WTC11 (cell line): ENCODE data around the gene SETDB1. TPM values are rescaled to one million over a fixed set of nuclear protein-coding genes. Genes with fewer than 3 reads are reported as not detected.

Experiments used
- ATAC-seq: fragments of 200-7000 bp; cut with Tn5 transposase; 2 replicates; pipeline ENCODE4 v1.10.0; 2021; ENCODE audit warnings: mild to moderate bottlenecking, moderate library complexity
- CTCF ChIA-PET: fragments of 300-600 bp; sonication (Branson Sonifier 250); formaldehyde crosslinking; loops from one replicate; lab custom pipeline; 2021; ENCODE audit warnings: antibody characterized with exemption; lab: Charles Lee
- POLR2A ChIA-PET: fragments of 350-600 bp; sonication (Branson Sonifier 250); formaldehyde crosslinking; loops from one replicate; lab custom pipeline; 2021; ENCODE audit warnings: antibody characterized with exemption; lab: Charles Lee
- DNase-seq: peaks from one replicate; pipeline ENCODE4 v3.0.0; 2021; ENCODE audit warnings: low spot score
- H3K27ac Mint-ChIP-seq: 2 replicates; pipeline ENCODE4 v1.8.0; 2021; ENCODE audit warnings: mixed read lengths
- H3K27me3 Mint-ChIP-seq: 2 replicates; pipeline ENCODE4 v1.8.0; 2021; ENCODE audit warnings: low read depth, mild to moderate bottlenecking, moderate library complexity, mixed read lengths
- H3K36me3 Mint-ChIP-seq: 2 replicates; pipeline ENCODE4 v1.8.0; 2021; ENCODE audit warnings: mixed read lengths
- H3K4me1 Mint-ChIP-seq: 2 replicates; pipeline ENCODE4 v1.8.0; 2022; ENCODE audit warnings: mixed read lengths
- H3K4me3 Mint-ChIP-seq: 2 replicates; pipeline ENCODE4 v1.8.0; 2021; ENCODE audit warnings: mild to moderate bottlenecking, moderate library complexity, mixed read lengths
- H3K9me3 Mint-ChIP-seq: 2 replicates; pipeline ENCODE4 v1.8.0; 2021; ENCODE audit warnings: mixed read lengths
- ATF1 ChIP-seq: sonication (generic); formaldehyde crosslinking; IDR thresholded peaks from 2 replicates; pipeline ENCODE4 v1.8.1; 2023; ENCODE audit warnings: mild to moderate bottlenecking, moderate library complexity, missing genetic modification reagents
- ELF4 ChIP-seq: sonication (generic); formaldehyde crosslinking; IDR thresholded peaks from 2 replicates; pipeline ENCODE4 v1.8.1; 2022; ENCODE audit warnings: low read depth, mild to moderate bottlenecking, moderate library complexity, missing genetic modification reagents
- FOXK1 ChIP-seq: sonication (generic); formaldehyde crosslinking; IDR thresholded peaks from 2 replicates; pipeline ENCODE4 v1.8.0; 2022; ENCODE audit warnings: mild to moderate bottlenecking, moderate library complexity, missing genetic modification reagents
- JUN ChIP-seq: sonication (generic); formaldehyde crosslinking; IDR thresholded peaks from 2 replicates; pipeline ENCODE4 v1.8.0; 2023; ENCODE audit warnings: mild to moderate bottlenecking, missing genetic modification reagents
- NFATC4 ChIP-seq: fragments of 250-450 bp; sonication (Bioruptor Pico); IDR thresholded peaks from 2 replicates; pipeline ENCODE4 v1.9.0; 2021; ENCODE audit warnings: mild to moderate bottlenecking
- NR1H2 ChIP-seq: sonication (generic); formaldehyde crosslinking; IDR thresholded peaks from 2 replicates; pipeline ENCODE4 v1.9.0; 2021; ENCODE audit warnings: mild to moderate bottlenecking, moderate library complexity, missing genetic modification reagents
- NR2C2 ChIP-seq: sonication (generic); formaldehyde crosslinking; IDR thresholded peaks from 2 replicates; pipeline ENCODE4 v1.8.0; 2022; ENCODE audit warnings: mild to moderate bottlenecking, missing genetic modification reagents
- NR3C1 ChIP-seq: sonication (generic); formaldehyde crosslinking; conservative IDR thresholded peaks from 2 replicates; pipeline ENCODE4 v1.8.1; 2023; ENCODE audit warnings: low read depth, mild to moderate bottlenecking, missing genetic modification reagents
- RELA ChIP-seq: sonication (generic); formaldehyde crosslinking; IDR thresholded peaks from 2 replicates; pipeline ENCODE4 v1.8.1; 2022; ENCODE audit warnings: missing genetic modification reagents, mild to moderate bottlenecking, borderline replicate concordance
- SP1 ChIP-seq: sonication (generic); formaldehyde crosslinking; conservative IDR thresholded peaks from 2 replicates; pipeline ENCODE4 v1.8.1; 2022; ENCODE audit warnings: missing genetic modification reagents
- ZNF138 ChIP-seq: sonication (generic); formaldehyde crosslinking; conservative IDR thresholded peaks from 2 replicates; pipeline ENCODE4 v1.8.1; 2022; ENCODE audit warnings: mild to moderate bottlenecking, moderate library complexity, missing genetic modification reagents
- ZNF219 ChIP-seq: sonication (generic); formaldehyde crosslinking; IDR thresholded peaks from 2 replicates; pipeline ENCODE4 v1.8.0; 2023; ENCODE audit warnings: missing genetic modification reagents, mild to moderate bottlenecking, borderline replicate concordance
- ZNF263 ChIP-seq: sonication (generic); formaldehyde crosslinking; IDR thresholded peaks from 2 replicates; pipeline ENCODE4 v1.8.1; 2022; ENCODE audit warnings: low read depth, mild to moderate bottlenecking, moderate library complexity, missing genetic modification reagents
- ZNF317 ChIP-seq: sonication (generic); formaldehyde crosslinking; IDR thresholded peaks from 2 replicates; pipeline ENCODE4 v1.8.1; 2023; ENCODE audit warnings: low read depth, mild to moderate bottlenecking, moderate library complexity, missing genetic modification reagents, borderline replicate concordance
- ZNF423 ChIP-seq: fragments of 250-450 bp; sonication (Bioruptor Pico); IDR thresholded peaks from 2 replicates; pipeline ENCODE4 v2.1.2; 2022; ENCODE audit warnings: mild to moderate bottlenecking, moderate library complexity
- total RNA-seq: library from RNA; stranded (reverse); gene quantifications from 3 replicates; pipeline ENCODE4 v1.2.3, GENCODE V29; 2021
- TF ChIP-seq, protein P1 (sequence below): sonication (generic); formaldehyde crosslinking; IDR thresholded peaks from 2 replicates; pipeline ENCODE4 v1.8.1; 2022; ENCODE audit warnings: low read depth, mild to moderate bottlenecking, moderate library complexity, missing genetic modification reagents, borderline replicate concordance
- TF ChIP-seq, protein P2 (sequence below): sonication (generic); formaldehyde crosslinking; IDR thresholded peaks from 2 replicates; pipeline ENCODE4 v1.8.1; 2023; ENCODE audit warnings: mild to moderate bottlenecking, missing genetic modification reagents
- TF ChIP-seq, protein P3 (sequence below): fragments of 250-450 bp; sonication (Bioruptor Pico); IDR thresholded peaks from 2 replicates; pipeline ENCODE4 v2.1.2; 2022; ENCODE audit warnings: mild to moderate bottlenecking, moderate library complexity
- TF ChIP-seq, protein P4 (sequence below): sonication (generic); formaldehyde crosslinking; IDR thresholded peaks from 2 replicates; pipeline ENCODE4 v1.8.0; 2023; ENCODE audit warnings: mild to moderate bottlenecking, missing genetic modification reagents
- TF ChIP-seq, protein P5 (sequence below): sonication (generic); formaldehyde crosslinking; IDR thresholded peaks from 2 replicates; pipeline ENCODE4 v1.8.0; 2023; ENCODE audit warnings: missing genetic modification reagents, mild to moderate bottlenecking, borderline replicate concordance
- TF ChIP-seq, protein P6 (sequence below): sonication (generic); formaldehyde crosslinking; IDR thresholded peaks from 2 replicates; pipeline ENCODE4 v1.8.1; 2022; ENCODE audit warnings: low read depth, missing genetic modification reagents, borderline replicate concordance

Gene SETDB1
- total RNA-seq, 1 experiment from 2014 or later: 53.1 TPM

DNA sequence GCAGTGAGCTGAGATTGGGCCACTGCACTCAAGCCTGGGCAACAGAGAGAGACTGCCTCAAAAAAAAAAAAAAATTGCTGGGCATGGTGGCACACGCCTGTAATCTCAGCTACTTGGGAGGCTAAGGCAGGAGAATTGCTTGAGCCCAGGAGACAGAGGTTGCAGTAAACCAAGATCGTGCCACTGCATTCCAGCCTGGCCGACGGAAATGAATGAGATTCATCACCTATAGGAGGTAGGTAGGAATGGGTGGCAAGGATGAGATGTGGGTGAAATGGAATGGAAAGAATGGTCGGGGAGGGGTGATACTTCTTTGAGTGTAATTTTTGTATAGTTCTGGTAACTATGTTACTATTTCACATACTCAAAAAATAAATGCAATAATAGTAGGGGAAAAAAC lies 23.8 kb upstream of the SETDB1 start:
- ATAC-seq: no peak
- POLR2A ChIA-PET: no interaction called here
- CTCF ChIA-PET: no interaction called here

DNA sequence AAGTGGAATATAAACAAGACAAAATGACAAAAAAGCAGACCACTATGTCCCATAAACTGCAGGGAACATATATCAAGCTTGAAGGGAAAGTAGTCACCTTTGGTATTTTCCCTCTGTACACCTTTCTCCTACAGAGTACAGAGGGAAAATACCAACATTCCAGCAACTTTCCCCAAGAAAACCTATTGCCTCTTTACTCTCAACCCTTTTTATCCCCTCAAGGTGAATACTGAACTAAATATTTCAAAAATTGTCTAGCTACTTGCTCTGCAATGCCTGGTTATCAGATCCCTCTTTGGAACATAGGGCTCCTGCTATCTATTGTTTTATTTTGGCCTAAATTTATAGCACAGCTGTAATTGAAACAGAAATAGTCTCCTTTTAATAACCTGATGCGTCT lies 23.4 kb upstream of the SETDB1 start:
- Mint-ChIP-seq H3K4me1 (no peaks in the 10 kb centered on the region), H3K27me3 (peaks cover 4% of the 10 kb centered on the region; the same call in 1 of the 2 replicates), H3K36me3 (no peaks in the 10 kb centered on the region; the same call in 1 of the 2 replicates), H3K4me3 (no peak overlapping the region), H3K27ac (no peak overlapping the region), H3K9me3 (peaks cover 16% of the 10 kb centered on the region)
- ChIA-PET CTCF (no interaction called here), POLR2A (no interaction called here)
- ATAC-seq (no peak), DNase-seq (no peak)
- TF ChIP-seq, protein P1, sequence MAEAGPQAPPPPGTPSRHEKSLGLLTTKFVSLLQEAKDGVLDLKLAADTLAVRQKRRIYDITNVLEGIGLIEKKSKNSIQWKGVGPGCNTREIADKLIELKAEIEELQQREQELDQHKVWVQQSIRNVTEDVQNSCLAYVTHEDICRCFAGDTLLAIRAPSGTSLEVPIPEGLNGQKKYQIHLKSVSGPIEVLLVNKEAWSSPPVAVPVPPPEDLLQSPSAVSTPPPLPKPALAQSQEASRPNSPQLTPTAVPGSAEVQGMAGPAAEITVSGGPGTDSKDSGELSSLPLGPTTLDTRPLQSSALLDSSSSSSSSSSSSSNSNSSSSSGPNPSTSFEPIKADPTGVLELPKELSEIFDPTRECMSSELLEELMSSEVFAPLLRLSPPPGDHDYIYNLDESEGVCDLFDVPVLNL (CRISPR knock-in tag): no peak
- TF ChIP-seq, protein P2, sequence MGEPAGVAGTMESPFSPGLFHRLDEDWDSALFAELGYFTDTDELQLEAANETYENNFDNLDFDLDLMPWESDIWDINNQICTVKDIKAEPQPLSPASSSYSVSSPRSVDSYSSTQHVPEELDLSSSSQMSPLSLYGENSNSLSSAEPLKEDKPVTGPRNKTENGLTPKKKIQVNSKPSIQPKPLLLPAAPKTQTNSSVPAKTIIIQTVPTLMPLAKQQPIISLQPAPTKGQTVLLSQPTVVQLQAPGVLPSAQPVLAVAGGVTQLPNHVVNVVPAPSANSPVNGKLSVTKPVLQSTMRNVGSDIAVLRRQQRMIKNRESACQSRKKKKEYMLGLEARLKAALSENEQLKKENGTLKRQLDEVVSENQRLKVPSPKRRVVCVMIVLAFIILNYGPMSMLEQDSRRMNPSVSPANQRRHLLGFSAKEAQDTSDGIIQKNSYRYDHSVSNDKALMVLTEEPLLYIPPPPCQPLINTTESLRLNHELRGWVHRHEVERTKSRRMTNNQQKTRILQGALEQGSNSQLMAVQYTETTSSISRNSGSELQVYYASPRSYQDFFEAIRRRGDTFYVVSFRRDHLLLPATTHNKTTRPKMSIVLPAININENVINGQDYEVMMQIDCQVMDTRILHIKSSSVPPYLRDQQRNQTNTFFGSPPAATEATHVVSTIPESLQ (CRISPR knock-in tag): no peak
- no peak for TF ChIP-seq ZNF263 (CRISPR knock-in tag)
- no peak for TF ChIP-seq FOXK1 (CRISPR knock-in tag)
- TF ChIP-seq ATF1 (CRISPR knock-in tag): no peak
- TF ChIP-seq RELA (CRISPR knock-in tag): no peak
- no peak for TF ChIP-seq SP1
- no peak for TF ChIP-seq JUN (CRISPR knock-in tag)
- TF ChIP-seq ZNF138 (CRISPR knock-in tag): no peak

More for the DNA sequence above, 23.8 kb upstream of the SETDB1 start:
- H3K4me1 Mint-ChIP-seq: no peaks in the 10 kb centered on the region
- peaks cover 16% of the 10 kb centered on the region for H3K9me3 Mint-ChIP-seq
- TF ChIP-seq NR2C2 (CRISPR knock-in tag) (no peak), NFATC4 (CRISPR knock-in tag) (no peak), NR1H2 (CRISPR knock-in tag) (no peak), ZNF423 (CRISPR knock-in tag) (no peak), ZNF219 (no peak), ZNF317 (CRISPR knock-in tag) (no peak), ELF4 (CRISPR knock-in tag) (no peak), NR3C1 (CRISPR knock-in tag) (no peak)
- TF ChIP-seq, protein P3, sequence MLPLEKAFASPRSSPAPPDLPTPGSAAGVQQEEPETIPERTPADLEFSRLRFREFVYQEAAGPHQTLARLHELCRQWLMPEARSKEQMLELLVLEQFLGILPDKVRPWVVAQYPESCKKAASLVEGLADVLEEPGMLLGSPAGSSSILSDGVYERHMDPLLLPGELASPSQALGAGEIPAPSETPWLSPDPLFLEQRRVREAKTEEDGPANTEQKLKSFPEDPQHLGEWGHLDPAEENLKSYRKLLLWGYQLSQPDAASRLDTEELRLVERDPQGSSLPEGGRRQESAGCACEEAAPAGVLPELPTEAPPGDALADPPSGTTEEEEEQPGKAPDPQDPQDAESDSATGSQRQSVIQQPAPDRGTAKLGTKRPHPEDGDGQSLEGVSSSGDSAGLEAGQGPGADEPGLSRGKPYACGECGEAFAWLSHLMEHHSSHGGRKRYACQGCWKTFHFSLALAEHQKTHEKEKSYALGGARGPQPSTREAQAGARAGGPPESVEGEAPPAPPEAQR (CRISPR knock-in tag): no peak
- TF ChIP-seq, protein P4, sequence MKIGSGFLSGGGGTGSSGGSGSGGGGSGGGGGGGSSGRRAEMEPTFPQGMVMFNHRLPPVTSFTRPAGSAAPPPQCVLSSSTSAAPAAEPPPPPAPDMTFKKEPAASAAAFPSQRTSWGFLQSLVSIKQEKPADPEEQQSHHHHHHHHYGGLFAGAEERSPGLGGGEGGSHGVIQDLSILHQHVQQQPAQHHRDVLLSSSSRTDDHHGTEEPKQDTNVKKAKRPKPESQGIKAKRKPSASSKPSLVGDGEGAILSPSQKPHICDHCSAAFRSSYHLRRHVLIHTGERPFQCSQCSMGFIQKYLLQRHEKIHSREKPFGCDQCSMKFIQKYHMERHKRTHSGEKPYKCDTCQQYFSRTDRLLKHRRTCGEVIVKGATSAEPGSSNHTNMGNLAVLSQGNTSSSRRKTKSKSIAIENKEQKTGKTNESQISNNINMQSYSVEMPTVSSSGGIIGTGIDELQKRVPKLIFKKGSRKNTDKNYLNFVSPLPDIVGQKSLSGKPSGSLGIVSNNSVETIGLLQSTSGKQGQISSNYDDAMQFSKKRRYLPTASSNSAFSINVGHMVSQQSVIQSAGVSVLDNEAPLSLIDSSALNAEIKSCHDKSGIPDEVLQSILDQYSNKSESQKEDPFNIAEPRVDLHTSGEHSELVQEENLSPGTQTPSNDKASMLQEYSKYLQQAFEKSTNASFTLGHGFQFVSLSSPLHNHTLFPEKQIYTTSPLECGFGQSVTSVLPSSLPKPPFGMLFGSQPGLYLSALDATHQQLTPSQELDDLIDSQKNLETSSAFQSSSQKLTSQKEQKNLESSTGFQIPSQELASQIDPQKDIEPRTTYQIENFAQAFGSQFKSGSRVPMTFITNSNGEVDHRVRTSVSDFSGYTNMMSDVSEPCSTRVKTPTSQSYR (CRISPR knock-in tag): no peak
- TF ChIP-seq, protein P5, sequence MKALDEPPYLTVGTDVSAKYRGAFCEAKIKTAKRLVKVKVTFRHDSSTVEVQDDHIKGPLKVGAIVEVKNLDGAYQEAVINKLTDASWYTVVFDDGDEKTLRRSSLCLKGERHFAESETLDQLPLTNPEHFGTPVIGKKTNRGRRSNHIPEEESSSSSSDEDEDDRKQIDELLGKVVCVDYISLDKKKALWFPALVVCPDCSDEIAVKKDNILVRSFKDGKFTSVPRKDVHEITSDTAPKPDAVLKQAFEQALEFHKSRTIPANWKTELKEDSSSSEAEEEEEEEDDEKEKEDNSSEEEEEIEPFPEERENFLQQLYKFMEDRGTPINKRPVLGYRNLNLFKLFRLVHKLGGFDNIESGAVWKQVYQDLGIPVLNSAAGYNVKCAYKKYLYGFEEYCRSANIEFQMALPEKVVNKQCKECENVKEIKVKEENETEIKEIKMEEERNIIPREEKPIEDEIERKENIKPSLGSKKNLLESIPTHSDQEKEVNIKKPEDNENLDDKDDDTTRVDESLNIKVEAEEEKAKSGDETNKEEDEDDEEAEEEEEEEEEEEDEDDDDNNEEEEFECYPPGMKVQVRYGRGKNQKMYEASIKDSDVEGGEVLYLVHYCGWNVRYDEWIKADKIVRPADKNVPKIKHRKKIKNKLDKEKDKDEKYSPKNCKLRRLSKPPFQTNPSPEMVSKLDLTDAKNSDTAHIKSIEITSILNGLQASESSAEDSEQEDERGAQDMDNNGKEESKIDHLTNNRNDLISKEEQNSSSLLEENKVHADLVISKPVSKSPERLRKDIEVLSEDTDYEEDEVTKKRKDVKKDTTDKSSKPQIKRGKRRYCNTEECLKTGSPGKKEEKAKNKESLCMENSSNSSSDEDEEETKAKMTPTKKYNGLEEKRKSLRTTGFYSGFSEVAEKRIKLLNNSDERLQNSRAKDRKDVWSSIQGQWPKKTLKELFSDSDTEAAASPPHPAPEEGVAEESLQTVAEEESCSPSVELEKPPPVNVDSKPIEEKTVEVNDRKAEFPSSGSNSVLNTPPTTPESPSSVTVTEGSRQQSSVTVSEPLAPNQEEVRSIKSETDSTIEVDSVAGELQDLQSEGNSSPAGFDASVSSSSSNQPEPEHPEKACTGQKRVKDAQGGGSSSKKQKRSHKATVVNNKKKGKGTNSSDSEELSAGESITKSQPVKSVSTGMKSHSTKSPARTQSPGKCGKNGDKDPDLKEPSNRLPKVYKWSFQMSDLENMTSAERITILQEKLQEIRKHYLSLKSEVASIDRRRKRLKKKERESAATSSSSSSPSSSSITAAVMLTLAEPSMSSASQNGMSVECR (CRISPR knock-in tag): no peak
- TF ChIP-seq, protein P6, sequence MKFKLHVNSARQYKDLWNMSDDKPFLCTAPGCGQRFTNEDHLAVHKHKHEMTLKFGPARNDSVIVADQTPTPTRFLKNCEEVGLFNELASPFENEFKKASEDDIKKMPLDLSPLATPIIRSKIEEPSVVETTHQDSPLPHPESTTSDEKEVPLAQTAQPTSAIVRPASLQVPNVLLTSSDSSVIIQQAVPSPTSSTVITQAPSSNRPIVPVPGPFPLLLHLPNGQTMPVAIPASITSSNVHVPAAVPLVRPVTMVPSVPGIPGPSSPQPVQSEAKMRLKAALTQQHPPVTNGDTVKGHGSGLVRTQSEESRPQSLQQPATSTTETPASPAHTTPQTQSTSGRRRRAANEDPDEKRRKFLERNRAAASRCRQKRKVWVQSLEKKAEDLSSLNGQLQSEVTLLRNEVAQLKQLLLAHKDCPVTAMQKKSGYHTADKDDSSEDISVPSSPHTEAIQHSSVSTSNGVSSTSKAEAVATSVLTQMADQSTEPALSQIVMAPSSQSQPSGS (CRISPR knock-in tag): no peak
- TF ChIP-seq, all 79 proteins: peak for 0
- H3K36me3 Mint-ChIP-seq: no peaks in the 10 kb centered on the region; the same call in 1 of the 2 replicates
- DNase-seq: no peak
- H3K27ac Mint-ChIP-seq: no peak overlapping the region
- H3K4me3 Mint-ChIP-seq: no peak overlapping the region
- H3K27me3 Mint-ChIP-seq: peaks cover 4% of the 10 kb centered on the region; the same call in 1 of the 2 replicates
